ENCODE results near the gene METTL8.
A peak's percentile ranks its signal among the peaks of the same experiment; 100 is the strongest.
"Not testable (repeated sequence)": the region's sequence is repeated elsewhere in the genome, so short reads cannot be mapped to it uniquely, and the experiment has no call there.

The METTL8 gene

DNA sequence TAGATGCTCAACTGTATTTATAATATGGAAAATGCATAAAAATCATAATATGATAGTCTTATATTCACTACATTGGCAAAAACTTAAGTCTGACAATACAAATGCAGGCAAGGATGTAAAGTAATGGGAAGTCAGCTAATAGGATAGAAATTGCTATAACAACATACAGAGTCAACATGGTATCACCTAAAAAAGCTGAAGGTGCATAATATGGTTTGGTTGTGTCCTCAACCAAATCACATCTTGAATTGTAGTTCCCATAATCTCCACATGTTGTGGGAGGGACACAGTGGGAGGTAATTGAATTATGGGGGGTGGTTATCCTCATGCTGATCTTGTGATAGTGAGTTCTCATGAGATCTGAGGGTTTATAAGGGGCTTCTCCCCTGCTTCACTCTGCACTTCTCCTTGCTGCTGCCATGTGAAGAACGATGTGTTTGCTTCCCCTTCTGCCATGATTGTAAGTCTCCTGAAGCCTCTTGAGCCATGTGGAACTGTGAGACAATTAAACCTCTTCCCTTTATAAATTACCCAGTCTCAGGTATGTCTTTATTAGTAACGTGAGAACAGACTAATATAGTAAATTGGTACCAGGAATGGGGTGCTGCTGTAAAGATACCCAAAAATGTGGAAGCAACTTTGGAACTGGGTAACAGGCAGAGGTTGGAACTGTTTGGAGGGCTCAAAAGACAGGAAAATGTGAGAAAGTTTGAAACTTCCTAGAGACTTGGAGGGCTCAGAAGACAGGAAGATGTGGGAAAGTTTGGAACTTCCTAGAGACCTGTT, 10.9 kb downstream of the METTL8 start:
- DNase-seq = not testable (repeated sequence)

DNA sequence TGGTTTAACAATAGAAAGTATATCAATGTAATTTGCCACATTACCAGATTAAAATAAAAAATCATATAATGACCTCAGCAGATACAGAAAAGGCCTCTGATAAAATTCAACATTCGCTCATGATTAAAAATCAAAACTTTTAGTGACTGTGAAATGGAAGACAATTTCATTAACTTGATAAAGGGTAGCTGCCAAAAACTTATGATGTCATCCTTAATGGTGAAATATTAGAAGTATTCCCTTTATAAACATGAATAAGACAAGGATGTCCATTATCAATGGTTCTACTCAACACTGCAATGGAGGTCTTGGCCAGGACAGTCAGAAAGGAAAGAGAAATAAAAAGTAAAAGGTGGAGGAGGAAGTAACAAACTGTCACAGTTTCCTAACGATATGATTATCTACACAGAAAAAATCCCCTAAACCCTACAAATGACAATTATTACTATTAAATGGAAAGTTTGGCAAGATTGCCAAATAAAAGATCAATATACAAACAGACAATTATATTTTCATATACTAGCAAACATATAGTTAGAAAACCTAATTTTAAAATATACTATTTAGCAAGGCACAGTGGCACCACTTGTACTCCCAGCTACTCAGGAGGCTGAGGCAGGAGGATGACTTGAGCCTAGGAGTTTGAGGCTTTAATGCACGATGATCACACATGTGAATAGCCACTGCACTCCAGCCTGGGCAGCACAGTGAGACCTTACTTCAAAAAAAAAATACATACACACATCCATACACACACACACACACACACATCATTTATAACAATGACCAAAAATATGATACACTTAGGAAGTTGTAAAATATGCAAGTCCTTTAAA, 12.8 kb downstream of the METTL8 start:
- no peak for DNase-seq

DNA sequence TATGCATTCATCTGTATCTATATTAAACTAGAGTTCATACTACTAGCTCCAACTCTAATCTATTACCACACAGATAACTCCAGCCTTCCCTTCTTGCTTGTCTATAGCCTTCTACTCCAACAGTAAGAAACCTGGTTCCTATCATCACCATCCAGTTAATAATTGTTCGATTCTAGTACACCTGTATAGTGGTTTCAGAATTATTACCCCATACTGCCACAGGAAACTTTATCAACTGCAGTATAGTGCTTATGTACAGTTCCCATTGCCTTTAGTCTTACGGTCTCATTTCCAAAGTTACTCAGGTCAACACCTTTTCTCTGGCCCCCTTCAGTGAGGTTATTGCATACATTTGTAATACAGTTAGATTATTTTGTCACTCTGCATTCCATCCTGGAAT, 14.5 kb downstream of the METTL8 start:
- no peak for DNase-seq

DNA sequence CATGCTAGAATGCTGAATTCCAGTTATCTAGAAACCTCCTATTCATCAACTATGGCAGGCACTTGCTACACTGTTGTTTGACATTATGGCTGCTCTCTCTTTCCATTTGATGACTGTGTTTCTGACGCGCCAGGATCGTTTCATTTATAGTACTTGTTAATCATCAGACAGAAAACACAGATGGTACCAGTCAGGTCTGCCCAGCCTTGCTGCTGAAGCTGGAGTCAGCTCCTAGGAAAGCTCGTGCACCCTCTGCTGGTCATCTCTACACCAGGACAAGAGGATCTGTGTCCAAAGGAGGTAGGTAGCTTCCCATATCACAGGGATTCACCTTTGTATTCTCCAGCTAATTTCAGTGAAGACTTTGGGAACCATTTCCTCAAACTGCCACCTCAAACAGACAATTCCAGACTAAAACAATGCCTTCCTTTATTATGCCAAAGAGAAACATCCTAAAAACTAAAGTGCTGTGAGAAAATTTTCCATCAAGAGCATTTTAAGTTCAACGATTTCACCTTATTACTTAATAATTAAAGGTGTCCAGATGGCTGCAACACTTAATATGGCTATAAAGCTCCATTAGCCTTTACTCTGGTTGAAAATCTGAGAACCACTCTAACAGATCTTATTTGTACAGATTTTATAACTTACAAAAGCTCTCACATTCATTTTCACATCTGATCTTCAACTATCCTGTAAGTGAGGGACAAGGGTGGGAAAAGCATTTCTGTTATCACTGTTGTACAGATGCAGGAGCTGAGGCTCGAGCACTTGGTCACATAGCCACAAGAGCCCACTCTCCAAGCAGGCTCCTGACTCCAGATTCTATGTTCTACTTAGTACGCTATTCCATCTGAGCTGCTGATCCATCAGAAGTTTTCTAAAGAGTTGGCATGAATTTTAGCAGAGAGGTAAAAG, 17.5 kb downstream of the METTL8 start:
- DNase-seq = peak; percentile 80

DNA sequence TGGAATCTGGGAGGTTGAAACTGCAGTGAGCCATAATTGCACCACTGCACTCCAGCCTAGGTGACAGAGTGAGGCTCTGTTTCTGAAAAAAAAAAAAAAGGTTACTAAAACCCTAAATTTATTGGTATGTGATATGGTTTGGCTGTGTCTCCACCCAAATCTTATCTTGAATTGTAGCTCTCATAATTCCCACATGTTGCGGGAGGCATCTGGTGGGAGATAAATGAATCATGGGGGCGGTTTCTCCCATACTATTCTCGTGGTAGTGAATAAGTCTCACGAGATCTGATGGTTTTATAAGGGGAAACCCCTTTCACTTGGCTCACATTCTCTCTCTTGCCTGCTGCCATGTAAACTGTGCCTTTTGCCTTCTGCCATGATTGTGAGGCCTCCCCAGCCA, 19.1 kb downstream of the METTL8 start:
- not testable (repeated sequence) for DNase-seq

DNA sequence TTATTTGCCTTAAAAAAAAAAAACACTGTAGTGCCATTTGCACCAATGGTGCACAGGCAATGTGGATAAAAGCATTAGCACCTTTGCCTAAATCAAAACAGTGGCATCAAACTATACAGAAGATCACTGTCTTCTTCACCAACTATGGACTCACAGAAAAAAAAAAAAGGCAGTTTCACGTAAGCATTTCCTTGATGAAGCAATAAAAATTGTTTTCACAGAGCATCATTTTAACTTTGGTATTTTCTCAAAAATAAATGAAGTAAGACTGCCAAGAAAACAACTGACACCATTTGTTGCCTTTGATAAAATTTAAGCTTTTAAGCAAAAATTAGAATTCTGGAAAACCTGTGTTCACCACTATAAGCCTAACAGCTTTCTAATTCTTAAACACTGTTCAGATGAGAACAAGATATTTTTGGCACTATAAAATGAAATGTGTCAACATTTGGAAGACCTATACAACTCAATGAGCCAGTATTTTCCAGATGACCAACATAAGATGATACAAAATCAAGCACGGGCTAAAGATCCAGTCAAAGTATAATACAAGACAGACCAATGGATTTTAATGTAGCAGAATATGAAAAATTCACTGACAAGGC, 21.1 kb downstream of the METTL8 start:
- no peak for DNase-seq

DNA sequence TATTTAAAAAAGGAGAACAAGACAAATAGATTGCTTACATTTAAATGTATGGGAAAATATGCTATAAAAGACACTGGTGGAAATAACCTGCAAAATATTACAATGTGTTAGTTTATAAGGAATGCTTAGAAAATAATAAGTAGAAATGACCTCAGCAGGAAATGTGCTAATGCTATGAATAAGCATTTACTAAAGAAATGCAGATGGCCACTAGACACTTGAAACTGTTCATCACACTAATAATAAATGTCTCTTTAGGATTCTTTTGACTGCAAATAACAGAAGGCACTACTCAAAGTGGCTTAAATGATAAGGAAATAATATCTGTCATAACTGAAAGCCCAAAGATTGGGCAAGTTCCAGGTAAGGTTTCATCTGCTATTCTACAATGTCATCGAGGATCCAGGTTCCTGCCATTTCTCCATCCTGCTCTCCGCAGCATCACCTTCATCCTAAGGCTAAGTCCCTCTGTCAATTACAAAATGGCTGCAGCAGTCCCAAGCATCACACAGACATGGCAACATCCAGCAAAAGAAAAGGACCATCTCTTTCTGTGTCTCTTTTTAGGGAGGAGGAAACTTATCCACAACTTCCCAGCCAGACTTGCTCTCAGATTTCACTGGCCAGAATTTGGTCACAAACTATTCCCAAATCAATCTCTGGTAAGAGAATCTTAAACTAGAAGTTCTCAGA, 21.9 kb downstream of the METTL8 start:
- DNase-seq = no peak

DNA sequence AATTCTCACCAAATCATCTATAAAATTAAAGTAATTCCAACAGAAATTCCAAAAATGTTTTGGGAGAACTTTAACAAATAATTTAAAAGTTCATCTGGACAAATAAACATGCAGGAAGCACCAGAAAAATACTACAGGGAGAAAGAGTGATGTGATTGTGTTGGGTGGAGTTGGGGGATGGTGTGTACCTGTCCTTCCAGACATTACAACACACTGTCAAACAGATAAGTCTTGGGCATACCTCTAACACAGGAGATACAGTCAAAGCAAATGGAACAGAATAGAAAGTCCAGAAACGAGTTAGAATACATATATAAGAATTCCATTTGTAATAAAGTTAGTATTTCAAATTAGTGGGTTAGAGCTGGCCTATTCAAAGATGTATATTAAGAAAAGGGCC, 22.6 kb downstream of the METTL8 start:
- DNase-seq = no peak

DNA sequence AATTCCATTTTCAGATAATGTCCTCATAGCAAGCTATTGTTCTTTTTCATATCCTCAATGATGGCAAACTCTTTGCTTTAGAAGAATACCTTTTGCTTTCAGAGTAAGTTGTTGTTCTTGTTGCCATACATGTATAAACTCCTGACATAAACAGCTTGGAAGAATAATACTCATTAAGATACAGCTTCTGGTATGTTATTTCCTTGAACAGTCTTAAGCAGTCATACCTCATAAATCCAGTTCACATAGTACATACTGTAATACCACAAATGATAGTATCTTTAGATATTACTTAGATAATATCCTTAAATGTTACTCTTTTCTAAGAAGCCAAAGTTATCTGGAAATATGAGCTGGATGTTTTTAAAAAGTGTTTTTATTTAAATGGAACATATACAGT, 23.2 kb downstream of the METTL8 start:
- no peak for DNase-seq

DNA sequence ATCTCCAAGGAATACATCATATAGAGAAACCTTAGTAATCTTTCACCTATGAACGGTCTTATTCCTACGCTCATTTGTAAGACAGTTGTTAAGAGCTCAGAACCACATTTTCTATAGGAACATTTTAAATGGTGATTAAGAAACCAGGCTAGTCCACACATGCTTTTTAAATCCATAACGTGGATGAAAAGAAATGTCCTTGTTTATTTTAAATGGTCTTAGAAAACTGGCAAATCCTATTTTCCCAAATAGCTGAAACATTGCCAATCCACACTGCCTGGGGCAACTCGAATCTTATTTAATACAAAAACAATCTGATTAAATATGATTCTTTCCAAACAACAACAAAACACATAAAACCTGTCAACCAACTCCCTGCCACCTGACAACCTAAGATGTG, 23.7 kb downstream of the METTL8 start:
- no peak for DNase-seq

DNA sequence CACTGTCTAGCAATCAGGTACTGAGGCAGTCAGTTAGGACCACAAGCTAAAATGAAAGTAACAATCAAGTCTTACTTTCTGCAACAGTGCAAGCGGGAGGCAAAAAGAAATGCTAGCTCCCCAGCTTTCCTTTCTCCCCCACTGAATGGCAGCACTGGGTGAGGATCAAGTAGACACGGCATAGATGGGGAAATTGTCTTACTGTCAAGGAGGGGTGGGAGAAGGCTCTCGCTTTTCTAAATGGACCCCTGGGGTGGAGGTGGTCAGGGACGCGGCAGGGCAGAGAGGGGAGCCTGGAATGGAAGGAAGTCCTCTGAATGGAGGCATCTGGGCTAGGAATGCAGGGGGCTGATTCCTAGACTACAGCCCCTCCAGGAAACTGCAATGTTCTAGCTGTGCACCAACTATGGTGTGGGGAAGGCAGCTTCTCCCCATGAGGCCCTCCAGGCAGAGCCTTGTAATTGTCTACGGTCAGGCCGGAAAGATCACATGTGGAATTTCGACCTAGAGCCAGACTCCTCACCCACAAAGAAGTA, 24.3 kb downstream of the METTL8 start:
- DNase-seq = no peak

DNA sequence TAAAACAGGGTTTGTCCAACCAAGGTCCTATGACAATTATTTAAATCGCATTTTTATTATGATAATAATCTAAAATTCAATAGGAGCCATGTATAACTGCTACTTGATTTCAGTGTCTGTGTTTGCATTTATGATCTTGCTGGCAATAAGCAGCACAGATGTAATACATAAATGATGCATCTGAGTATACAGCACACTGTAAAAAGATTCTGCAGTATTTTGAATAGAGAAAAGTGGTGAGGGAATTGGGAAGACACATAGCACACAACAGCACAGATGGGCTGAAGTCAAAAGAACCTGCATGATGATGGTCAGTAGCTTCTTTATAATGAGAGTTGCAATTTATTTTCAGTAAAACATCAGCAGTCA, 26.1 kb downstream of the METTL8 start:
- DNase-seq = no peak

DNA sequence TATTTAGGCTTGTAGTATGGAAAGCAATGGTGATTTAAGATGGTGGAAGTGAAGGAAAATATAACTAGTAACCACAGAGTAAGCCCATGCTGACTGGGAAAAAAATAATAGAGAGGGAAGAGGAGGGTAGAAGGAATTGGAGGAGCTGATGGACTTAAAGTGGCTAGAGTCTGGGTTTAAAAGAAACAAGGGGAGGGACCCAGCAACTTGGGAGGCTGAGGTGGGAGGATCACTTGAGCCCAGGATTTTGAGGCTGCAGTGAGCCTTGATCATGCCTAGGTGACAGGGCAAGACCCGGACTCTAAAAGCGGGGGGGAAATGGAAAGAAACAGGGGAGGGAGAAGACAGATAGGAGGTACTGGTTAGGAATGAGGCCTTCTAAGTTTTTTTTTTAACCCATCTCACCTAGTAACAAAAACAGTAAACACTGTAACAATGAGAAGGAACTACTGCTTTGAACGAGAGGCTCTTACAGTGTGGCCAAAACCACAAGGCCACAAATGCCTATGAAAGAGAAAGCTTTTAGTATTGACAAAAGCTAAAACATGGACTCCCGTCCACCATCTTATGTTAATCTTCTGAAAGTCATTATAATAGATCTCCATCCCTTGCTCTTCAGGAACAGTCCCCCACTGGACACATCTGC, 26.6 kb downstream of the METTL8 start:
- no peak for DNase-seq

DNA sequence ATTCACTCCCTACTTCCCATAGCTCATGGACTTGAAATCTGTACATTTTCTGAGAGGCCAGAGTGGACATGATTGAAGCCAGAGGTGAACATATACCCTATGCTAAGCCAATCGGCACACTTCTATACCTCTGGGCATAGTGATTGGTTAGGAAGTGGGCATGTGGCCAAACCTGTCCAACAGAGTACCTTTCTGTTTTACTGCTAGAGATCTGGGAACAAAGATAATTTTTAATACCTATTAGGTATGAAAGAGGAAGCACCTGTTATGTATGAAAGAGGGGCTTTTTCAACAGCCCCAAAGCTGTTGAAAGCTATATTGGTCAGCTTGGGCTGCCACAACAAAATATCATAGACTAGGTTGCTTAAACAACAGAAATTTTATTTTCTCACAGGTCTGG, 27.7 kb downstream of the METTL8 start:
- no peak for DNase-seq

DNA sequence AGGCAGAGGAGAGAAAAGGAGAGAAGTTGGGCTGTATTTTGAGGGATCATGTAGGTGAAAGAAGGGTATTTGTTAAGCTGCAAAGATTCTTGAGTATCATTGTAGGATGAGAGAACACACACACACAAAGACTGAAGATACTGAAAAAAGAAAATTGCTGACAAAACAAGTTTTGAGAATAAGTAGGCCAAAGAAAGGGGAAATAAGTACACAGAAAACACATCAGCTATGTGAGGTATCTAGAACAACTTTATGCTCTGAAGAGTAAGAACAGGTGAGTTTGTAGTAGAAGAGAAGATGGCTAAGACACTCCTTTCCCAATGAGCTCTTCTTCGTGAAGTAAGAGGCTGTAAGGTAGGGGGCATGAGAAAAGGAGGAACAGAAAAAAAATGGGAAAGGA, 28.2 kb downstream of the METTL8 start:
- no peak for DNase-seq

DNA sequence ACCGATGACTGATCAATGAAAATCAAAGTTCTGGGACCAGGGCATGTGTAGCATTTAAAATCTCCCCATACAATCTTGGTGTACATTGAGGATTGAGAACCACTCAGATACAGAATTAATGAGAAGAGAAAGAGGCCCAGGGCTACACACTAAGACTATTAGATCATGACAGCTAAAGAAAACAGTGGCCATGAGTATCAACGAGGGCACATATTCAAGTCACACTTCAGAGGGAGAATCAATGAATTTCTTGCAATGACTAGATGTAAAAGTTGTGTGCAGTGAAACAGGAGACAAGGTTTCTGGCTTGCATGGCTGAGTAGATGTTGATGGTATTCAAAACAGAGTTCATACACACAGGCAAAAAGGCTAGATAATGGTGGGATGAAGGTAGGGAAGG, 29.1 kb downstream of the METTL8 start:
- DNase-seq = no peak

DNA sequence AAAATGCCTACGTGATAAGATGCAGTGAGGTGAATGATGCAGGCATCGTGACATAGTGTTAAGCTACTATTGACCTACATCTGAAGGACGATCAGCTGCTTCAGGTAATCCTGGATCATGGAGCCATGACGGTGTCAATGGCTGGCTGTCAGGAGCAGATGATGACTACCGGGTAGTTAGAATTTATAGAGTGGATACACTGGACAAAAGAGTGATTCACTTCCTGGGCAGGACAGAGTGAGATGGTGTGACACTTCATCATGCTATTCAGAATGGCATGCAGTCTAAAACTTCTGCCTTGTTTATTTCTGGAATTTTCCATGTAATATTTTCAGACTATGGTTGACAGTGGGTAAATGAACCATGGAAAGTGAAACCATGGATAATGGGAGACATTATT, 29.5 kb downstream of the METTL8 start:
- no peak for DNase-seq

DNA sequence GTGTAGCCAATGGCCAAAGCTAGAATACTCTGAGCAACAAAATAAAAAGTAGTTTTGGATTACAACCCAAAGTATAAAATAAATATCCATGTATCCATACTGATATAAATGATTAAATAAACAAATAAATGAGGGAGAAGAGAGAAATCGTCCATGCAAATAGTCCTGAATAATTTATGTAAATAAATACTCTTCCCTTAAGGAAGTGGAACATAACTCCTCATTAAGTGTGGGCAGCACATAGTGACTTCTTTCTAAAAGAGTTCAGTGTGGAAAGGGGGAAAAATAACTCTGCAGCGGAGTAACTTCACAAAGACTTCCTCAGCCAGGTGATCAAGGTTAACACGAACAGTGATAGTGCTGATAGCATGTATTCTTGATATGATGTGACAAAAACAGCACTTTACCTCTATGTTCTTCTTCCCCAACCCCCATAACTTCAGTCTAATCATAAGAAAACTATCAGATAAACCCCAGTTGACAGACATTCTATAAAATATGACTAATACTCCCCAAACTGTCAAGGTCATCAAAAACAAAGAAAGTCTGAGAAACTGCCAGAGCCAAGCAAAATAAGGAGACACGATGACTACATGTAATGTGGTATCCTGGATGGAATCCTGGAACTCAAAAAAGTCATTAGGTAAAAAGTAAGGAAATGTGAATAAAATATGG, 30.7 kb downstream of the METTL8 start:
- no peak for DNase-seq

DNA sequence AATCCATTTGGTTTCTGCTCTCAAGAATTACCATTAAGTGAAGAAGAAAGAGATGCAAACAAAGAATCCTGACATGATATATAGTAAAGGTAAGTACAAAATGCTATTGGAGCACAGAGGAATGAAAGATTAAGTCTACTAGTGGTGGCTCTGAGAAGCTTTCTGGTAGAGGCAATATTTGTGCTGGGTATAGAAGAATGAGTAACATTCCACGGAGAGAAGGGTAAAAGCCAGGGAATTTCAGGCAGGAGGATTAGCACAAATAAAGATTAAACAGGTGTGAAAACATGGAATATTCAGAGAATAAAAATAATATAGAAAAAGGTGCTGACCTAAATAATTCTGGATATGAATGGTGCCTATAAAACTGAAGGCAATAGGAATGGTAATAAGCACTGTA, 31.8 kb downstream of the METTL8 start:
- DNase-seq = no peak

DNA sequence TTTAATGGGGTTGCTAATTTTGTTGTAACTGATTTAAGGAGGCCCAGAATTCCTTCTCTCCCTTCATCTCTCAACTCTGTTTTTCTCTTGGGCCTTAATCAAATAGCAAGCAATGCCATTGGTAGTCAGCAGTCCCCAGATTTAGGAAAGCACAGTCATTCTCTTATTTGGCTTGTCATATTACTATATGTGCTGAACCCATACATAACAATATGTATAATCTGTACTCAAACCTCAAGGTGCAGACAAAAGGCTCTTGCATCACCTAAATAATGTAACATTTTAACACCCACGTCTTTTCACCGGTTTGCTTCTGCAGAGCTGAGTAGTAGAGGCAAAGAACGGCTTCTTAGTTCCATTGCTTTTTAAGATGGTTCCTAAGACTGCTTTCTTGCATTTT, 33.4 kb downstream of the METTL8 start:
- DNase-seq = no peak

DNA sequence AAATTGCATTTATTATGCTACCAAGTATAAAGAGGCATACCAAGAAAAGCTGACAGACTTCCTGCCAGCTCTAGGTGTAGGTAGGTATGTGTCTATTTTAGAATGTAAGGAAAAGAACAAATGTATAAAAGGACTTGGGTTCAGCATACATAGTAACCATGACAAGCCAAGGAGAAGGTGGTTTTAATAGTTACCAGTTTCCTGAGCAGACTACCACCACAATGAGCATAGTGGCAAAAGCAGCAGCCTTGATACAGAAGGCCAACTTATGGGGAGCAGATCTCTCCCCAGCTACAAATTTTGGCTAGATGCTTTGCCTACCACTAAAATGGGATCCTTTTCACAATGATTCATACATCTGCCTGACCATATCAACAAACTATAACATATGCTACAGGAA, 34.5 kb downstream of the METTL8 start:
- DNase-seq = no peak

Measured in activated CD4-positive, alpha-beta T cell treated with anti-CD3 and anti-CD28 coated beads, Interleukin-2, amount 50 U/mL, for 1 hour (primary cell).